ENCODE measurements around the gene VEGFA.
A peak's percentile ranks its signal among the peaks of the same experiment; 100 is the strongest.

DNA sequence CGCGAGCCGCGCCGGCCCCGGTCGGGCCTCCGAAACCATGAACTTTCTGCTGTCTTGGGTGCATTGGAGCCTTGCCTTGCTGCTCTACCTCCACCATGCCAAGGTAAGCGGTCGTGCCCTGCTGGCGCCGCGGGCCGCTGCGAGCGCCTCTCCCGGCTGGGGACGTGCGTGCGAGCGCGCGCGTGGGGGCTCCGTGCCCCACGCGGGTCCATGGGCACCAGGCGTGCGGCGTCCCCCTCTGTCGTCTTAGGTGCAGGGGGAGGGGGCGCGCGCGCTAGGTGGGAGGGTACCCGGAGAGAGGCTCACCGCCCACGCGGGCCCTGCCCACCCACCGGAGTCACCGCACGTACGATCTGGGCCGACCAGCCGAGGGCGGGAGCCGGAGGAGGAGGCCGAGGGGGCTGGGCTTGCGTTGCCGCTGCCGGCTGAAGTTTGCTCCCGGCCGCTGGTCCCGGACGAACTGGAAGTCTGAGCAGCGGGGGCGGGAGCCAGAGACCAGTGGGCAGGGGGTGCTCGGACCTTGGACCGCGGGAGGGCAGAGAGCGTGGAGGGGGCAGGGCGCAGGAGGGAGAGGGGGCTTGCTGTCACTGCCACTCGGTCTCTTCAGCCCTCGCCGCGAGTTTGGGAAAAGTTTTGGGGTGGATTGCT lies 1.3 kb downstream of the VEGFA start:
- TF ChIP-seq CTCF (IDR thresholded peaks at IDR 0.05) (peak in 2 of 4 experiments; percentile 10), POLR2A (IDR thresholded peaks at IDR 0.05) (peak; percentile 21 to 25)
